Tibial artery (tissue), 4 donors: ENCODE results near the gene KIF6.
A peak's percentile ranks its signal among the peaks of the same experiment; 100 is the strongest.

ENCODE experiments used
- DNase-seq, 2 donors: peaks; one replicate each; pipeline ENCODE4 v3.0.0-alpha.2; 2019
- H3K27ac ChIP-seq, 2 donors: fragments of 200-600 bp; sonication (generic) in 1 of 2; 1 replicate in 1 of 2; 2 replicates in 1 of 2; pipeline ENCODE4 v1.5.1; 2018 to 2019; ENCODE audit warnings: mild to moderate bottlenecking in 1 of 2
- H3K27me3 ChIP-seq, 2 donors: fragments of 200-600 bp; sonication (generic) in 1 of 2; one replicate each; pipeline versions ENCODE4 v1.5.1 to v1.6.0; 2016 to 2019
- H3K36me3 ChIP-seq, 3 donors: fragments of 200-600 bp; sonication (generic) in 2 of 3; one replicate each; pipeline ENCODE4 v1.5.1; 2016 to 2019; ENCODE audit warnings: mild to moderate bottlenecking in 2 of 3
- H3K4me1 ChIP-seq, 4 donors: fragments of 200-600 bp; sonication (generic) in 2 of 4; 1 replicate in 3 of 4; 2 replicates in 1 of 4; pipeline ENCODE4 v1.5.1; 2016 to 2019
- H3K4me3 ChIP-seq, 2 donors: fragments of 200-600 bp; sonication (generic) in 1 of 2; 1 replicate in 1 of 2; 2 replicates in 1 of 2; pipeline ENCODE4 v1.5.1; 2018 to 2019; ENCODE audit warnings: mild to moderate bottlenecking in 2 of 2
- H3K9me3 ChIP-seq, 3 donors: fragments of 200-600 bp; sonication (generic) in 1 of 3; one replicate each; pipeline ENCODE4 v1.5.1; 2016 to 2019
- intact Hi-C: fragments of 100-400 bp; cut with DNase I; formaldehyde crosslinking; loops from one replicate; pipeline ENCODE4 v1.15.0; 2023; ENCODE audit warnings: low total_unique reads
- TF ChIP-seq, protein P1 (sequence below), 2 experiments: fragments of 200-600 bp in 1 of 2; fragments of 450-650 bp in 1 of 2; IDR thresholded peaks; one replicate each; pipeline ENCODE4 v1.5.1; 2017 to 2019; ENCODE audit warnings: antibody characterized with exemption in 2 of 2, mild to moderate bottlenecking in 1 of 2, moderate library complexity in 1 of 2

The KIF6 gene

DNA sequence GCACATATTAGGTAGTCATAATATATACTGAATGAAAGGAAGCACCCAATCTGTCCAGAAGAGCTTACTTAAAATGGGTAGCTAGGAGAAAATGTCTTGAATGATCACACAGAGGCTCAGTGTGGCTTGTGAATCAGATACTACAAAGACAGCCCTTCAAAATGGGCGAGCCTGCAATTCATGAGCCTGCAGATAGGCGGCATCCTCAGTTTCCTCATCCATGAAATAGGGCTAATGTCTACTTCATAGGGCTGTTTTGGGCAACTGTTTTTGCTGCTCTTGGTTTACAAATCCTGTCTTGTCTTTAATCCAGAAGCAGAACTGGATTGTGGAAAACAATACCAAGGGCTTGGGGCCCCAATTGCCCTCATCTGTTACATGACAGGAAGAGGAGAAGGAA lies 273.4 kb downstream of the KIF6 start:
- Histone ChIP-seq H3K4me3 (no peak overlapping the region), H3K4me1 (no peaks in the 10 kb centered on the region), H3K27ac (no peak overlapping the region), H3K9me3 (peaks cover 0 to 5% (median 0%) of the 10 kb centered on the region in 3 donors), H3K36me3 (no peaks in the 10 kb centered on the region), H3K27me3 (no peaks in the 10 kb centered on the region)
- intact Hi-C loops, result no loop called here
- TF ChIP-seq, protein P1, sequence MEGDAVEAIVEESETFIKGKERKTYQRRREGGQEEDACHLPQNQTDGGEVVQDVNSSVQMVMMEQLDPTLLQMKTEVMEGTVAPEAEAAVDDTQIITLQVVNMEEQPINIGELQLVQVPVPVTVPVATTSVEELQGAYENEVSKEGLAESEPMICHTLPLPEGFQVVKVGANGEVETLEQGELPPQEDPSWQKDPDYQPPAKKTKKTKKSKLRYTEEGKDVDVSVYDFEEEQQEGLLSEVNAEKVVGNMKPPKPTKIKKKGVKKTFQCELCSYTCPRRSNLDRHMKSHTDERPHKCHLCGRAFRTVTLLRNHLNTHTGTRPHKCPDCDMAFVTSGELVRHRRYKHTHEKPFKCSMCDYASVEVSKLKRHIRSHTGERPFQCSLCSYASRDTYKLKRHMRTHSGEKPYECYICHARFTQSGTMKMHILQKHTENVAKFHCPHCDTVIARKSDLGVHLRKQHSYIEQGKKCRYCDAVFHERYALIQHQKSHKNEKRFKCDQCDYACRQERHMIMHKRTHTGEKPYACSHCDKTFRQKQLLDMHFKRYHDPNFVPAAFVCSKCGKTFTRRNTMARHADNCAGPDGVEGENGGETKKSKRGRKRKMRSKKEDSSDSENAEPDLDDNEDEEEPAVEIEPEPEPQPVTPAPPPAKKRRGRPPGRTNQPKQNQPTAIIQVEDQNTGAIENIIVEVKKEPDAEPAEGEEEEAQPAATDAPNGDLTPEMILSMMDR (IDR thresholded peaks at IDR 0.05), result peak in 1 of 2 experiments; percentile 9
- no peak for DNase-seq

DNA sequence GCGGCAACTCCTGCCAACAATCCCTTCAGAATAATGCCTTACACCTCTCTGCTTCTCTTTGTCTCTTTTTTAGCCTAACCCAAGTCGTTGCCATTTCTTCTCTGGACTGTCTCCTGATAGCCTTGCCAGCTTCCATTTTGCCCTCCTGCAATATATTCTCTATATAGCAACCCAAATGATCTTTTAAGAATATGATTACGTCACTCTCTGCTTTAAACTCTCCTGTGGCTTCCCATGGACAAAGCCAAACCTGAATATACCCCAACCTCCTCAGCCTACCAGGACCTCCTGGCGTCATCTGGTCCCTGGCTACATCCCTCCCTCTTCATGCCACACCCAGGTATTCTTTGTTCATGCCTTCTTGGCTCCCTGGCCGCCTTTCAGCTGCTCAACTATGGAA lies 276.2 kb downstream of the KIF6 start:
- intact Hi-C loops, result no loop called here
- Histone ChIP-seq H3K27ac (no peak overlapping the region), H3K4me1 (no peaks in the 10 kb centered on the region), H3K36me3 (no peaks in the 10 kb centered on the region), H3K9me3 (peaks cover 0 to 5% (median 0%) of the 10 kb centered on the region in 3 donors), H3K4me3 (no peak overlapping the region), H3K27me3 (no peaks in the 10 kb centered on the region)
- no peak for DNase-seq
- TF ChIP-seq, protein P1 (IDR thresholded peaks at IDR 0.05), result no peak

DNA sequence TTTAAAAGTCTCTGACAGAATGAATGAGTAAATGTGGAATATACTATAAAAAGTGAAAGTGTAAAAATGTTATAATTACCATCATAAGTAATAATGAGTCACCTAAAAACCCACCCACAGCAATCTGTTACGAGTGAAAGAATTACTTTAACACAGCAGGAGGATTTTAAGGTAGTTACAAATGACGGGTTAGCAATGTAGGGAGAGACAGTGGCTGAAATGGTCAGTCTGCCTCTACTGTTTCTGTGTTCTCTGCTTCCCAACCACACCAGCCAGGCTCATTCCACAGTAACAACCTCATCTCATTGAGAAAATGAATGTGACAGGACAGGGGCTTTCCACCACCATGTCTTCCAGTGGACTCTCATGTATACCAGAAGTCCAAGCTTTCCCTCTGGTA lies 278.3 kb downstream of the KIF6 start:
- TF ChIP-seq, protein P1 (IDR thresholded peaks at IDR 0.05), result no peak
- Histone ChIP-seq H3K36me3 (no peaks in the 10 kb centered on the region), H3K27me3 (no peaks in the 10 kb centered on the region), H3K27ac (no peak overlapping the region), H3K9me3 (no peaks in the 10 kb centered on the region), H3K4me3 (no peak overlapping the region), H3K4me1 (no peaks in the 10 kb centered on the region)
- DNase-seq, result no peak
- intact Hi-C loops, result no loop called here

DNA sequence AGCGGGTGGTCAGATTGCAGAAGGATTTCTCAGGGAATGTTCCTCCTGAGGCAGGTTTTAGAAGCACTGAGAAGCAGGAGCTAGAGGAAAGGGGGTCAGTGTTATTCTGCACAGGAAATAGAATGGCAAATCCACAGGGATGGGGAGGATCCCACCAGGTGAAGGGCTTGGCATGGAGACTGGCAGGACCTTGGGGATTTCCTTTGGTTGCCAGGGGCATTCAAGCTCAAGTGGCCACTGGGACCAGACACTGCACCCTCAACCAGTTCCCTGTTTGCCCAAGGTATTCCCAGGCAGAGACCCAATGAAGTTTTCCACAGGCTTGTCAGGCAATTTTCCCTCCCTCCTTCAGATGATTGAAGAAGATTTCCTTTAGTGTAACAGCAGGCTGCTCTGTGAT lies 279.5 kb downstream of the KIF6 start:
- Histone ChIP-seq H3K36me3 (no peaks in the 10 kb centered on the region), H3K4me3 (no peak overlapping the region), H3K27me3 (no peaks in the 10 kb centered on the region), H3K9me3 (no peaks in the 10 kb centered on the region), H3K4me1 (no peaks in the 10 kb centered on the region), H3K27ac (no peak overlapping the region)
- intact Hi-C loops, result no loop called here
- TF ChIP-seq, protein P1 (IDR thresholded peaks at IDR 0.05), result no peak
- DNase-seq, result no peak

DNA sequence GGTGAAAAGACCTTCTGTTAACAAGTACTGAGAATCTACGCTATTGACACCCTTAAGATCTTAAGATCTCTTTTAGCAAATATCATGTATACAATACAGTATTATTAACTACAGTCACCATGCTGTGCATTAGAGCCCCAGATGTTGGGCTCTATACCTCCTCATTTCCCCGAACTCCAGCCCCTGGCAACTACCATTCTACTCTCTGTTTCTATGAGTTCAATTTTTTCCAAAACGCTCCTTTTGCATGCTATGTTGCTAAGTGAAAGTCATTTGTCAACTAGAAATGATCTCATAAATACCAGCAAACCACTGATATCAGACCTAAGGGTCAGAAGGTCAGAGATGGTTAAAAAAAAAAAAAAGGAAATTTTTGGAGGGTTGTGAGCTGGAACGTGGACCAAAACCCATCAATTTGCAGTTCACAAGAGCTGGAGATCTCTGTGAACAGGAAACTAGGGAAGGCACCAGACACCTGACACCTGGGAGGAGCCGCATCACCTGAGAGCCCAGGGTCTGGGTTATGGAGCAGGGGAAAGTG lies 280.7 kb downstream of the KIF6 start:
- H3K36me3 ChIP-seq, result no peaks in the 10 kb centered on the region
- H3K4me3 ChIP-seq, result no peak overlapping the region
- H3K27me3 ChIP-seq, result no peaks in the 10 kb centered on the region
- DNase-seq, result no peak
- TF ChIP-seq, protein P1 (IDR thresholded peaks at IDR 0.05), result no peak
- H3K4me1 ChIP-seq, result no peaks in the 10 kb centered on the region
- no peak overlapping the region for H3K27ac ChIP-seq
- H3K9me3 ChIP-seq, result no peaks in the 10 kb centered on the region
- intact Hi-C loops, result no loop called here

DNA sequence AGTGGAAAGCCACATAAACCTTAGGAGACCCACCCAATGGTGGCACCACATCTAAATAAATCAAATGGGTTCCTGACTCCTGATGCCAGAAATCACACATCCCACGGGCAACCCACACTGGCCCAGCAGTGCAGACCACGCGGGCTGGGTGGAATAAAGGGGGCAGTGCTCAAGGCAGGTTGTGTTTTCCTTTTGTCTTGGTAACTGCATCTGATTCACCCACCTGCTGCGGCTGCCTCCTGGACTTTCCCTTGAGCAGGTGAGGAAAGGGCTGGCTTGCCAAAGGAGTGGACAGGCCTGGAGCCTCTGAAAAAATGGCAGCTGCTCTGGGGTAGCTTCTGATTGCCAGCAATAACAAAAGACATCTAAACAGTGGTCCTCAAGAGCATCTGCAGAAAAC lies 283.2 kb downstream of the KIF6 start:
- Histone ChIP-seq H3K27ac (no peak overlapping the region), H3K36me3 (no peaks in the 10 kb centered on the region), H3K9me3 (no peaks in the 10 kb centered on the region), H3K4me3 (no peak overlapping the region), H3K4me1 (no peaks in the 10 kb centered on the region), H3K27me3 (no peaks in the 10 kb centered on the region)
- intact Hi-C loops, result no loop called here
- DNase-seq, result no peak
- TF ChIP-seq, protein P1 (IDR thresholded peaks at IDR 0.05), result no peak
